GM12873 (cell line): ENCODE data around the gene GRIN2D.

Source experiments
- CTCF ChIP-seq: IDR thresholded peaks from 2 replicates; pipeline ENCODE4 v1.5.1; 2012; ENCODE audit warnings: low read depth, mild to moderate bottlenecking, moderate library complexity, low read length, control low read depth; ENCODE audit not compliant: insufficient read depth; ENCODE audit errors: missing control alignments

GRIN2D gene

DNA sequence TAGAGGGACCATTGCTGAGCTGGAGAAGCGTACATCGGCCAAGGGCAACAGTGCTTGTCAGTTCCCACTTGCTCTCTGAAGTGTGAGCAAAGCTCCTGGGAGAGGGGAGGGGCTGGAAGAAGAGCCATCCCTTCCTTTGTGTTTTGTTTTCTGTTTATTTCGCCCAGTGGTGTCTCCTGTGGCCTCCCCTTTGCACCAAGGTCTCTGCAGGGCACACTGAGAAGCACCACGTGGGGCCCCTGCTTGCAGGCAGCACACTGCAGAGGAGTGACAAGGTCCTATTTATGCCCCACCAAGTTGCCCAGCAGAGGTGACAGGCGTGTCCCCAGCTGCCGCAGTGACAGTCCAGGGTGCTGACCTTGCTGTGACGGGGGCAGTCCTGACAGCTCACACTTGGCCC lies 24.0 kb downstream of the GRIN2D start:
- no peak for TF ChIP-seq CTCF

DNA sequence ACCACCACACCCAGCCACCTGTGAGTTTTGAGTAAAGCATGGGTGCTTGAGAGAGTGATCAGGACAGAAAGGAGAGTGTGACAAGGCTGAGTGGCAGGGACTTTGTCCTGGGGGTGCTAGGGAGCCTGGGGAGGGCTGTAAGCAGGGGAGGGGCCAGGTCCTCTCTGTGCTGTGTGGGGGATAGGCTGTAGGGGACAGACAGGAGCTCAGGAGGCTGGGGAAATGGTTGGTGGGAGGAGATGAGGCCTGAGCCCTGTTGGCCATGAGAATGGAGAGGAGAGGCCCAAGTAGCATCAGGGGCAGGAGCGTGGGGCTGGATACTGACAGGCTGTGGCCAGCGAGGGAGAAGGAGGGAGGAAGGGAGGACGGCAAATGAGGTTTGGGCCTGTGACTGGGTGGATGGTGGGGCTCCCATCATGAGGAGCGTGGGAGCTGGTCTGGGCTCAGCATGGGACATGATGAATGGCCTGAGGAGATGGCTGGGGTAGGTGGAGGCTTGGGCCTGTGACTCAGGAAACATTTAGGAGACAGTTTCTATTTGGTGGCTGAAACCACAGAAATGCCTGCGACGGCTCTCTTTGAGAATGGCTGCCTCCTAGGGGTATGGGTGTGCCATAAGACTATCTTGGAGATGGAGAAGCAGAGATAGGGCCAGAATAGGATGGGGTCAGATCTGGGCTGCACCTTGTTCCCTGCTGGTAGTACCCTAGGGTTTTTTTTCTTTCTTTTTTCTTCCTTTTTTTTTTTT lies 25.0 kb downstream of the GRIN2D start:
- peak; percentile 18 for TF ChIP-seq CTCF

GRCh38 chr19:48419158-48419920 lies 25.9 kb downstream of the GRIN2D start:
- no peak for TF ChIP-seq CTCF

DNA sequence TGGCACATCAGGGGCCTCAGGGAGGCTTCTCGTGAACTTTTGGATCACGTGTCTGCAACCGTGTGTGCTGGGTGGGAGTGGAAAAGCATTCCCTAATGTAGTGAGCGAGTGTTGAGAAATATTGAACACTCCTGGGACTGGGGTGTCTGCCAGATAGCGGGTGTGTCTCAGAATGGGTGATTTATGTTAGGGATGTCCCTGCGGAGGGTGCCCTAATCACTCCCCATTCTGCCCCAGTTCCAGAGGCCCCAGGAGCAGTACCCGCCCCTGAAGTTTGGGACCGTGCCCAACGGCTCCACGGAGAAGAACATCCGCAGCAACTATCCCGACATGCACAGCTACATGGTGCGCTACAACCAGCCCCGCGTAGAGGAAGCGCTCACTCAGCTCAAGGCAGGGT lies 28.1 kb downstream of the GRIN2D start:
- no peak for TF ChIP-seq CTCF

DNA sequence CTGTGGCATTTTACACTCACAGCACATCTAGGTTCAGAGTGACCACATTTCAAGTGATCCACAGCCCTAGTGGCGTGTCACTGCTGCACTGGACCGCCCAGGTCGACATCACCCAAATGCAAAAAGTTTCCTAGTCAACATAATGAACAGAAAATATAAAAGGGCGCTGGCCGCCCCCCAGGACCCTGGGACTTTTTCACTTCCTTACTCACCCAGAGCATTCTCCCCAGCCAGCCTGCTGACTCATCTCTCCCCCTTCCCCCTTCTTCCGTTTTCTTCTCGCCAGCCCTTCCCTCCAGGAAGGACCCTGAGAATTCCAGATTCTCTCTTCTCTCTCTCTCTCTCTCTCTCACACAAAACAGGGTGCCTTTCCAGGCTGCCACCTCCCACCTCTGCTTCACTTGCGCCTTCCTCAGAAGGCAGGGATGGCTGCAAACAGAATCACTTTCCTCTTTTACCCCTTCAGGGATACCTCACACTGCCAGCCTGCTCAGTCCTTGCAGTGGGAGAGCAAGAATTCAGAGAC lies 31.3 kb downstream of the GRIN2D start:
- TF ChIP-seq CTCF: peak; percentile 11

DNA sequence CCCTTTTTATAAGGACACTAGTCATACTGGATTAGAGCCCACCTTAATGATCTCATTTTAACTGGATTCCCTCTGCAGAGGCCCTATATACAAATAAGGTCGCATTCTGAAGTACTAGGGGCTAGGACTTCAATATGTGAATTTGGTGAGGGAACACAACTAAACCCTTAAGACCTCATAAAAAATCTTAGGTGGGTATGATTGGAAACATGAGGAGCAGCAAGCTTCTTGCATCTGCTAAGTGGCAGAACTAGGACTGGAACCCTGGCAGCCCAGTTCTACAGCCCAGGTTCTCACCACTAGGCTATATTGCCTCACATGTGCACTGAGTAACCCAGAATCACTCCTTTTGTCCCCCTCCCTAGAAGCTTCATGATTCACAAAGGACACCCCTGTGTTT lies 35.2 kb downstream of the GRIN2D start:
- TF ChIP-seq CTCF: no peak

GRCh38 chr19:48433337-48433736 lies 39.9 kb downstream of the GRIN2D start:
- TF ChIP-seq CTCF: peak; percentile 16
